CD8-positive, alpha-beta memory T cell (primary cell): ENCODE measurements around the gene KCNG4. TPM values are rescaled to one million over a fixed set of nuclear protein-coding genes. Genes with fewer than 3 reads are reported as not detected.

Source experiments
- CTCF ChIA-PET: fragments of 350-600 bp; sonication (Branson Sonifier 250); formaldehyde crosslinking; loops from one replicate; lab custom pipeline; 2021; ENCODE audit warnings: antibody characterized with exemption; lab: Charles Lee
- POLR2A ChIA-PET: fragments of 350-600 bp; sonication (Branson Sonifier 250); formaldehyde crosslinking; loops from one replicate; lab custom pipeline; 2021; ENCODE audit warnings: antibody characterized with exemption; lab: Charles Lee
- DNase-seq, 5 donors: peaks; one replicate each; pipeline versions ENCODE4 v3.0.0 to v3.0.0-alpha.2; 2020 to 2022; ENCODE audit warnings: mixed read lengths in 1 of 5
- H3K27ac ChIP-seq: one replicate; pipeline ENCODE4 v1.7.0; 2013; ENCODE audit warnings: low read depth, mild to moderate bottlenecking, low read length, moderate library complexity
- H3K27me3 ChIP-seq: 2 replicates; pipeline ENCODE4 v1.7.0; 2013; ENCODE audit warnings: low read length, mild to moderate bottlenecking; ENCODE audit not compliant: insufficient read depth, poor library complexity, severe bottlenecking
- H3K36me3 ChIP-seq: 2 replicates; pipeline ENCODE4 v1.7.0; 2013; ENCODE audit warnings: mild to moderate bottlenecking, low read length, moderate library complexity; ENCODE audit not compliant: insufficient read depth
- H3K4me1 ChIP-seq: 2 replicates; pipeline ENCODE4 v1.7.0; 2013; ENCODE audit warnings: mild to moderate bottlenecking, low read length, moderate library complexity; ENCODE audit not compliant: insufficient read depth
- H3K4me3 ChIP-seq: 2 replicates; pipeline ENCODE4 v1.7.0; 2013; ENCODE audit warnings: mild to moderate bottlenecking, low read length
- H3K9me3 ChIP-seq: 2 replicates; pipeline ENCODE4 v1.7.0; 2013; ENCODE audit warnings: mild to moderate bottlenecking, low read length
- H3K27ac Mint-ChIP-seq, 8 donors: one replicate each; pipeline ENCODE4 v1.8.0; 2020 to 2021; ENCODE audit warnings: mixed read lengths in 8 of 8, mild to moderate bottlenecking in 6 of 8, inconsistent platforms in 3 of 8, moderate library complexity in 3 of 8
- H3K27me3 Mint-ChIP-seq, 2 donors: one replicate each; pipeline ENCODE4 v1.8.0; 2020 to 2021; ENCODE audit warnings: mixed read lengths in 2 of 2, mild to moderate bottlenecking in 1 of 2, moderate library complexity in 1 of 2
- H3K36me3 Mint-ChIP-seq, 3 donors: one replicate each; pipeline ENCODE4 v1.8.0; 2020 to 2021; ENCODE audit warnings: mixed read lengths in 3 of 3, inconsistent platforms in 1 of 3, mild to moderate bottlenecking in 1 of 3
- H3K4me1 Mint-ChIP-seq, 3 donors: one replicate each; pipeline ENCODE4 v1.8.0; 2020 to 2021; ENCODE audit warnings: mixed read lengths in 3 of 3, inconsistent platforms in 1 of 3, mild to moderate bottlenecking in 1 of 3
- H3K4me3 Mint-ChIP-seq, 7 donors: one replicate each; pipeline ENCODE4 v1.8.0; 2020 to 2021; ENCODE audit warnings: mixed read lengths in 7 of 7, mild to moderate bottlenecking in 6 of 7, moderate library complexity in 4 of 7, inconsistent platforms in 2 of 7
- H3K9me3 Mint-ChIP-seq, 5 donors: one replicate each; pipeline ENCODE4 v1.8.0; 2020 to 2022; ENCODE audit warnings: mixed read lengths in 5 of 5, mild to moderate bottlenecking in 3 of 5, moderate library complexity in 2 of 5, inconsistent platforms in 1 of 5
- polyA plus RNA-seq: library from polyadenylated mRNA; unstranded; fragments of 300-500 nt; fragmentation: Illumina TruSeq; gene quantifications from one replicate; pipeline ENCODE4 v1.2.3, GENCODE V29; 2021
- total RNA-seq, 2 experiments: library from RNA; stranded (reverse); gene quantifications; one replicate each; pipeline ENCODE4 v1.2.3, GENCODE V29; 2021

Gene KCNG4
- total and polyA plus RNA-seq, 3 experiments from 2014 or later: not detected

DNA sequence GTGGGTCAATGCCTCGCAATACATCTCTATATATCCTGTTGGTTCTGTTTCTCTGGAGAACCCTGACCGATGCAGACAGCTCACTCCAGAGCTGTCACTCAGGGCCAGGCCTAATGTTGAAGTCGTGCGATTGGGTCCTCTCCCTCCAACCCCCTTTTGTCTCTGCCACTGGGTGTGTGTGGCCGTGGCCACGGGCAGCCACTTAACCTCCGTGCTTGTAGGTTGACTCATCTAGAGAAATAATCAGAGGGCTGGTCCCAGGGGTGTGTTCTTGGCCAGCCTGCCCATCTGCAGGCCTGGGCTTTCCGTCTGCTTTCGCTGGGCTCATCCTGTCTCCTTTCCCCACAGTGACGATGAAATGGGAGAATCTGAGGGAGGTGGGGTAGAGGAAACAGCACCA, 41.4 kb downstream of the KCNG4 start:
- no peak for DNase-seq
- no peak overlapping the region for H3K27ac Mint-ChIP-seq
- H3K27ac ChIP-seq: no peak overlapping the region
- no peaks in the 10 kb centered on the region for H3K36me3 Mint-ChIP-seq
- H3K4me3 ChIP-seq: no peak overlapping the region
- H3K27me3 Mint-ChIP-seq: peaks cover 0 to 4% of the 10 kb centered on the region in 2 donors
- no peaks in the 10 kb centered on the region for H3K9me3 ChIP-seq
- H3K36me3 ChIP-seq: no peaks in the 10 kb centered on the region
- peaks cover 11 to 14% (median 12%) of the 10 kb centered on the region in 3 donors for H3K4me1 Mint-ChIP-seq
- ChIA-PET POLR2A (no interaction called here), CTCF (no interaction called here)
- no peaks in the 10 kb centered on the region for H3K27me3 ChIP-seq
- peaks cover 8% of the 10 kb centered on the region for H3K4me1 ChIP-seq
- H3K4me3 Mint-ChIP-seq: no peak overlapping the region
- H3K9me3 Mint-ChIP-seq: no peaks in the 10 kb centered on the region

DNA sequence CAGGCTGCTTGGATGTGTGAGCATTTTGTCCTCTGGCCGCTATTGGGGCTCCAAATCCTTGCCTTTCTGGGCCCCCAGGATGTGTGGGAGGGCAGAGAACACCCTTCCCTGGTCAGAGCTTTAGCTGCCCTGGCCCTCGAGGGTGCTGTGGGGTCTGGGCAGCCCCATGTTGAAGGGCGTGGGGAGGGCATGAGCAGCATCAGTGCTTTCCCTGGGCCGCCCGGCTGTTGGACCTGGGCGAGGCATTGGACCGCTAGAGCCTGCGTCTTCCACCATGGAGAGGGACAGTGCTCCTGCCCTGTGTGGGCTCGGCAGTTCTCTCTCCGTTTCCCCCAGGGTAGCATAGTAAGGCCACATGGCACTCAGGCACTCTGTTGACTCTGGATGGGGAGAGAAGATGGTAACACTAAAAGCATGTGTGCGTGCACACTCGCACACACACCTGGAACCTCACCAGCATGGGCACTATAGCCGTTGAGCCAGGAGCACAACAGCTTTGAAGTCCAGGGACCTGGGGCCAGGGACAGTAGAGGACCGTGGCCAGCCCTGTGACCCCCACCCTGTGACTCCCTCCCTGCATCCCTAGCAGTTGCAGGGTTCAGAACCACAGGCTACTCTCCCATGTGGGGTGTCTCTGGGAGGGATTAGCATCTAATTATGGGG, 42.2 kb downstream of the KCNG4 start:
- peaks cover 13% of the 10 kb centered on the region for H3K4me1 ChIP-seq
- POLR2A ChIA-PET: no interaction called here

DNA sequence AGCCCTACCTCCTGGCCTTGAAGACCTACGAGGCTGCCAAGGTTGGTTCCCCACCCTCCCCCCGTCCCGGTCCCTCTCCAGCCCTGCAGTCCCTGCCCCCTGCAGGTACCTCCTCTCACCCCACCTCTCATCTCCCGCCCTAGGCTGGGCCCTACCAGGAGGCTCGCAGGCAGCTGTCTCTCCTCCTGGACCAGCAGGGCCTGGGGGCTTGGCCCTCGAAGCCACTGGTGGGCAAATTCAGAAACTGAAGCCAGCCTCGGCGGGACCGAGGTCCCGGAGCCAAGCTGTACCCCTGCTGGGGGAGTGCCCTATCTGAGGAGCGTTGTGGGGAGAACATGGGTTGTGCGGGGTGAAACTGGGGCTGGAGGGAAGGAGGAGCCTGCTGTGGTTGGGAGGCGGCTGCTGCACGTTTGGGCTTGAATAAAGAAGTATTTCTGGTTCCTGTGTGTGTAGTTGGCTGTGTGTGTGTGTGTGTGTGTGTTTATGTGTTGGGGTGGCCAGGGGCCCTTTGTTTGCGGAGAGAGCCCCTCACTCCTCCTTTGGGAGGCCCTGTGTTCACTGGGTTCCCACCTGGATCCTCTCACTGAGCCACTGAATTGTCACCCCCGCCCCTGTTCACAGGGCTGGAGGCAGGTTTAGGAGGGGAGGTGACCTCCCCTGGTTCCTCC, 43.0 kb downstream of the KCNG4 start:
- peaks cover 0 to 4% of the 10 kb centered on the region in 2 donors for H3K27me3 Mint-ChIP-seq
- H3K4me3 ChIP-seq: no peak overlapping the region

More for the DNA sequence above, 42.2 kb downstream of the KCNG4 start:
- no peak overlapping the region for H3K27ac ChIP-seq
- CTCF ChIA-PET: no interaction called here
- no peaks in the 10 kb centered on the region for H3K9me3 Mint-ChIP-seq
- no peaks in the 10 kb centered on the region for H3K27me3 ChIP-seq
- no peak overlapping the region for H3K27ac Mint-ChIP-seq
- H3K36me3 ChIP-seq: no peaks in the 10 kb centered on the region
- H3K4me3 Mint-ChIP-seq: no peak overlapping the region
- no peak overlapping the region for H3K4me3 ChIP-seq
- no peaks in the 10 kb centered on the region for H3K36me3 Mint-ChIP-seq
- no peak for DNase-seq
- H3K9me3 ChIP-seq: no peaks in the 10 kb centered on the region
- peaks cover 0 to 4% of the 10 kb centered on the region in 2 donors for H3K27me3 Mint-ChIP-seq
- peaks cover 13 to 20% (median 16%) of the 10 kb centered on the region in 3 donors for H3K4me1 Mint-ChIP-seq

DNA sequence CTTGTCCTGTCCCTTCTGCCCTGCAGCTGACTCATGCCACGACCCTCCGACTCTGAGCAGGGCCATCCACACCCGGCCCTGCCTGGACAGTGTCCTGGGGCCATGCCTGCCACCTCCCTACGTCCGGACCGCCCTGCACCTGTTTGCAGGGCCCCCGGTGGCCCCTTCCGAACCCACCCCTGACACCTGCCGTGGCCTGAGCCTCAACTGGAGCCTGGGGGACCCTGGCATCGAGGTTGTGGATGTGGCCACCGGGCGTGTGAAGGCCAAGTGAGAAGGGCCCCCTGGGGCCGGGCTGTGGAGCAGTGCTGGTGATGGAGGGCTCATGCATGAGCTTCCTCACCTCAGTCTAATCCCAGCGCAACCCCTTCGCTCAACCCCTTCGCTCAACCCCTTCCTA, 43.7 kb downstream of the KCNG4 start:
- no peaks in the 10 kb centered on the region for H3K36me3 Mint-ChIP-seq
- H3K27me3 Mint-ChIP-seq: peaks cover 0 to 4% of the 10 kb centered on the region in 2 donors
- Histone ChIP-seq H3K36me3 (no peaks in the 10 kb centered on the region), H3K27ac (no peak overlapping the region), H3K4me1 (peaks cover 13% of the 10 kb centered on the region), H3K27me3 (no peaks in the 10 kb centered on the region), H3K4me3 (no peak overlapping the region), H3K9me3 (no peaks in the 10 kb centered on the region)
- ChIA-PET CTCF (interaction anchor here (2.1 kb wide), 1 partner anchor 9 kb away, joined by 9 read pairs; the partner anchor contains the start of gene TAF1C), POLR2A (no interaction called here)
- peaks cover 13 to 20% (median 16%) of the 10 kb centered on the region in 3 donors for H3K4me1 Mint-ChIP-seq
- H3K4me3 Mint-ChIP-seq: no peak overlapping the region
- H3K27ac Mint-ChIP-seq: no peak overlapping the region
- no peaks in the 10 kb centered on the region for H3K9me3 Mint-ChIP-seq
- no peak for DNase-seq

More for the DNA sequence above, 43.0 kb downstream of the KCNG4 start:
- Mint-ChIP-seq H3K27ac (no peak overlapping the region), H3K36me3 (no peaks in the 10 kb centered on the region), H3K4me3 (no peak overlapping the region), H3K9me3 (no peaks in the 10 kb centered on the region), H3K4me1 (peaks cover 13 to 20% (median 16%) of the 10 kb centered on the region in 3 donors)
- POLR2A ChIA-PET: no interaction called here
- Histone ChIP-seq H3K27ac (no peak overlapping the region), H3K9me3 (no peaks in the 10 kb centered on the region), H3K4me1 (peaks cover 13% of the 10 kb centered on the region), H3K27me3 (no peaks in the 10 kb centered on the region), H3K36me3 (no peaks in the 10 kb centered on the region)
- CTCF ChIA-PET: interaction anchor here (2.1 kb wide), 1 partner anchor 10 kb away, joined by 9 read pairs; the partner anchor contains the start of gene TAF1C
- no peak for DNase-seq

DNA sequence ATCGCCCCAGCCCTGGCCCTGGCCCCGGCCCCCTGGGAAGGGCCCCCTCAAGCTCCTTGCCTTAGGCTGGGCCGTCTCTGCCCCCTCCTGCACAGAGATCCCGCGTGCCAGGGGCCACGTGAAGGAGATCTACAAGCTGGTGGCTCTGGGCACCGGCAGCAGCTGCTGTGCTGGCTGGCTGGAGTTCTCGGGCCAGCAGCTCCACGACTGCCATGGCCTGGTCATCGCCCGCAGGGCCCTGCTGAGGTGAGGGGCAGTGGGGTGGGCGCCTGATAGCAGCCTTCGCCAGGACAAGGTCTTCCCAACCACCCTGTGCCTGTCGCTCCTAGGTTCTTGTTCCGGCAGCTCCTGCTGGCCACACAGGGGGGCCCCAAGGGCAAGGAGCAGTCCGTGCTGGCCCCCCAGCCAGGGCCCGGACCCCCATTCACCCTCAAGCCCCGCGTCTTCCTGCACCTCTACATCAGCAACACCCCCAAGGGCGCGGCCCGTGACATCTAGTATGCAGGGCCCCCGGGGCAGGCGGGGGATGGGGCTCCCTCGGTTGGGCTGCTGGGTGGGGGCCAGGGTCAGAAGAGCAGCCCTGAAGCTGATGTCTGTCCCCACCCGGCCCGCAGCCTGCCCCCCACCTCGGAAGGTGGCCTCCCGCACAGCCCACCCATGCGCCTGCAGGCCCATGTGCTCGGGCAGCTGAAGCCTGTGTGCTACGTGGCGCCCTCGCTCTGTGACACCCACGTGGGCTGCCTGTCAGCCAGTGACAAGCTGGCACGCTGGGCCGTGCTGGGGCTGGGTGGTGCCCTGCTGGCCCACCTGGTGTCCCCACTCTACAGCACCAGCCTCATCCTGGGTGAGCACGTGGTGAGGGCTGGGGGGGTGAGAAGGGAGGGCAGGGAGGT, 44.4 kb downstream of the KCNG4 start:
- no peaks in the 10 kb centered on the region for H3K9me3 Mint-ChIP-seq
- POLR2A ChIA-PET: no interaction called here
- CTCF ChIA-PET: interaction anchor here (2.1 kb wide), 1 partner anchor 8 kb away, joined by 9 read pairs; the partner anchor contains the start of gene TAF1C

DNA sequence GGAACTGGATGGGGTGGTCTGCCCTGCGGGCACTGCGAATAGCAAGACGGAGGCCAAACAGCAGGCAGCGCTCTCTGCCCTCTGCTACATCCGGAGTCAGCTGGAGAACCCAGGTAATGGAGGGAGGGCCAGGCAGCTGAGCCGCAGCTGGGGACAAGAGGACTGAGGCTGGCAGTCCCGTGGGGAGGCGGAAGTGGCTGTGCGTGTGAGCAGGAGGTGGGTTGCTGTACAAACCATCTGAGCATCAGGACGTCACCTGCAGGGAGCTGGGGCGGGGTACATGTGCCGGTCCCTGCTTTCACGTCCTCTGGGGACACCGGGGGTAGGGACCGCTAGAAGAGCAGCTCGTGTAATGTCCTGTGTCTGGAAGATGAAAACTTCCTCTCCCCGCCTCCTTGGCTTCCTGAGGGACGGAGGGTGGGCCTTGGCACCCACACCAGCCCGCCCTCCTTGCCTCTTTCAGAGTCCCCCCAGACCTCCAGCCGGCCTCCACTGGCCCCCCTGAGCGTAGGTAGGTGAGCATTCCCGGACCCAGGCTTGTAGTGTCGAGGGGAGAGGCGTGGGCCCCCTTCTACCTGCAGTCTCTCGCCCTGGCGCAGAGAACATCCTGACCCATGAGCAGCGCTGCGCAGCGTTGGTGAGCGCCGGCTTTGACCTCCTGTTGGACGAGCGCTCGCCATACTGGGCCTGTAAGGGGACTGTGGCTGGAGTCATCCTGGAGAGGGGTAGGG, 45.2 kb downstream of the KCNG4 start:
- H3K27me3 Mint-ChIP-seq: peaks cover 0 to 4% of the 10 kb centered on the region in 2 donors
- Histone ChIP-seq H3K27me3 (no peaks in the 10 kb centered on the region), H3K9me3 (no peaks in the 10 kb centered on the region), H3K4me3 (no peak overlapping the region), H3K27ac (no peak overlapping the region), H3K36me3 (no peaks in the 10 kb centered on the region), H3K4me1 (peaks cover 13% of the 10 kb centered on the region)
- peak in 3 of 5 donors; percentile 27 to 66 (median 50) for DNase-seq
- H3K4me3 Mint-ChIP-seq: peak overlapping the region in 5 of 7 donors; percentile 50 to 60 (median 52)
- H3K27ac Mint-ChIP-seq: peak overlapping the region in 4 of 8 donors; percentile 43 to 72 (median 62)
- peaks cover 13 to 20% (median 16%) of the 10 kb centered on the region in 3 donors for H3K4me1 Mint-ChIP-seq
- H3K36me3 Mint-ChIP-seq: no peaks in the 10 kb centered on the region
- CTCF ChIA-PET: interaction anchor here (2.1 kb wide), 1 partner anchor 7 kb away, joined by 9 read pairs; the partner anchor contains the start of gene TAF1C
- no peaks in the 10 kb centered on the region for H3K9me3 Mint-ChIP-seq
- POLR2A ChIA-PET: no interaction called here

More for the DNA sequence above, 44.4 kb downstream of the KCNG4 start:
- Histone ChIP-seq H3K27me3 (no peaks in the 10 kb centered on the region), H3K4me1 (peaks cover 13% of the 10 kb centered on the region), H3K4me3 (no peak overlapping the region), H3K9me3 (no peaks in the 10 kb centered on the region), H3K27ac (no peak overlapping the region), H3K36me3 (no peaks in the 10 kb centered on the region)
- H3K4me3 Mint-ChIP-seq: no peak overlapping the region
- H3K36me3 Mint-ChIP-seq: no peaks in the 10 kb centered on the region
- H3K27ac Mint-ChIP-seq: no peak overlapping the region
- H3K4me1 Mint-ChIP-seq: peaks cover 13 to 20% (median 16%) of the 10 kb centered on the region in 3 donors
- no peak for DNase-seq
- peaks cover 0 to 4% of the 10 kb centered on the region in 2 donors for H3K27me3 Mint-ChIP-seq

DNA sequence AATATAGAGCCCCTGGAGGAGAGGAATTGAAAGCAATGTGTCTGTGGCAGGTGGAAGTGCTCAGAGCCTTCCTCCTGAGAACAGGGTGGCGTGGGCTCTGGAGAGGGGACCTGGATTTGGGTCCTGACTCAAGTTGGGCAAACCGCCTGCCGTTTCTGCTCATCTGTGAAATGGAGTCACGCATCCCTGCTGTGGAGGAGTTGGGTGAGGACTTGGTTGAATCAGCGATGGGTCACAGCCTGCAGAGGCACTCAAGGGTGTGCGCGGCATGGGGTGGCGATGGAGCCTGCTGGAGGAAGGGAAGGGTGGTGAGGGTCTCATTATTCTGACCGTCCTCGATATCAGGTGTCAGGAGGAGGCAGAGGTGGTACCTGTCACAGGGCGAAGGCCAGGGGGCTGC, 45.8 kb downstream of the KCNG4 start:
- peaks cover 0 to 4% of the 10 kb centered on the region in 2 donors for H3K27me3 Mint-ChIP-seq

More for the DNA sequence above, 45.8 kb downstream of the KCNG4 start:
- Mint-ChIP-seq H3K9me3 (no peaks in the 10 kb centered on the region), H3K36me3 (no peaks in the 10 kb centered on the region), H3K4me1 (peaks cover 13 to 20% (median 16%) of the 10 kb centered on the region in 3 donors), H3K4me3 (peak overlapping the region in 4 of 7 donors; percentile 50 to 60 (median 54)), H3K27ac (peak overlapping the region in 4 of 8 donors; percentile 34 to 72 (median 46))
- ChIA-PET CTCF (no interaction called here), POLR2A (no interaction called here)
- Histone ChIP-seq H3K36me3 (no peaks in the 10 kb centered on the region), H3K27me3 (no peaks in the 10 kb centered on the region), H3K27ac (no peak overlapping the region), H3K4me1 (peaks cover 13% of the 10 kb centered on the region), H3K4me3 (no peak overlapping the region), H3K9me3 (no peaks in the 10 kb centered on the region)
- DNase-seq: no peak
